Stimulated activated CD8-positive, alpha-beta memory T cell treated with anti-CD3 and anti-CD28 coated beads, Interleukin-12 subunit alpha, Interleukin-12 subunit beta, amount 100 ng/mL, for 4 hours (primary cell): ENCODE data around the gene MYEOV.

Source experiments
- DNase-seq: peaks from one replicate; pipeline ENCODE4 v3.0.0-alpha.2; 2020; ENCODE audit warnings: low read depth

Gene MYEOV

DNA sequence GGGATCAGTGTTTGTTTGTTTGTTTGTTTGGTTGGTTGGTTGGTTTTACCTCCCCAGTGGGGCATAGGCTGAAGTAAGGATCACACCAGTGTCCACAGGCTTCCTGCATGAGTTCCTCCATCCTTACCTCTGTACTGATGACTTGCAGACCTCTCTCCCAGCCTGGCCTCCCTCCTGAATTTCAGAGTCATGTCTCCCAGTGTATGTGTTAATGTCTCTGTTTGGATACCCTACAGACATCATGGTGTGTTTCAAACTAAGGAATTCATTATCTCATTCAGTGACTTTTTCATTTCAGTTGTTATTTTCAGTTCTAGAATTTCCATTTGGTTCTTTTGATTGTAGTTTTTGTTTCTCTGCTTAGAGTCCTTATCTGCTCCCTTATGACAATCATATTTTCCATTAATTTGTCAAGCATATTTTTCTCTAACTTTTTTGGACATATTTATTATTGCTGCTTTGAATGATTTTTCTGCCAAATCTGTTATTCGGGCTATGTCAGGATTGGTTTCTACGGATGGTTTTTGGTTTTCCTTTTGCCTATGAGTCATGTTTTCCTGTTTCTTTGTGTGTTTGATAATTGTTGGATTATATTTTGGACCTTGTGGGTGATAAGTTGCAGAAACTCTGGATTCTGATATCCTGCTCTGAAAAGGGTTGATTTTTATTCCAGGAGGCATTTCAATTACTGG is 23.6 kb downstream of the MYEOV start:
- no peak for DNase-seq

DNA sequence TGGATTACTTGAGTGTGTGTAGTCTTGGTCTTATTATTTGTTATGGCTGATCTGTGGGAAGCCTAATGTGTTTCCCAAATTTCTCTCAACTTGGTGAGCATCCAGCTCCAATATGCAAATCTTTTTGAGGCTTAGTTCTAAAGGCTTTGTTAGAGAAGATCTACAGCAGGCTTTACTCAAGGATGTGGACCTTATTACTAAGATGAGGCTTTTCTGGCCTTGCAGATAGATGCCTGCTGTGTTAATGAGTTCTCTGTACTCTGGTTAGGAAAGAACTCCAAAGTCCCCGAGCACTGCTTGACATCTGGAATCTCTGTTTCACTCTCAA is 24.1 kb downstream of the MYEOV start:
- DNase-seq: no peak

DNA sequence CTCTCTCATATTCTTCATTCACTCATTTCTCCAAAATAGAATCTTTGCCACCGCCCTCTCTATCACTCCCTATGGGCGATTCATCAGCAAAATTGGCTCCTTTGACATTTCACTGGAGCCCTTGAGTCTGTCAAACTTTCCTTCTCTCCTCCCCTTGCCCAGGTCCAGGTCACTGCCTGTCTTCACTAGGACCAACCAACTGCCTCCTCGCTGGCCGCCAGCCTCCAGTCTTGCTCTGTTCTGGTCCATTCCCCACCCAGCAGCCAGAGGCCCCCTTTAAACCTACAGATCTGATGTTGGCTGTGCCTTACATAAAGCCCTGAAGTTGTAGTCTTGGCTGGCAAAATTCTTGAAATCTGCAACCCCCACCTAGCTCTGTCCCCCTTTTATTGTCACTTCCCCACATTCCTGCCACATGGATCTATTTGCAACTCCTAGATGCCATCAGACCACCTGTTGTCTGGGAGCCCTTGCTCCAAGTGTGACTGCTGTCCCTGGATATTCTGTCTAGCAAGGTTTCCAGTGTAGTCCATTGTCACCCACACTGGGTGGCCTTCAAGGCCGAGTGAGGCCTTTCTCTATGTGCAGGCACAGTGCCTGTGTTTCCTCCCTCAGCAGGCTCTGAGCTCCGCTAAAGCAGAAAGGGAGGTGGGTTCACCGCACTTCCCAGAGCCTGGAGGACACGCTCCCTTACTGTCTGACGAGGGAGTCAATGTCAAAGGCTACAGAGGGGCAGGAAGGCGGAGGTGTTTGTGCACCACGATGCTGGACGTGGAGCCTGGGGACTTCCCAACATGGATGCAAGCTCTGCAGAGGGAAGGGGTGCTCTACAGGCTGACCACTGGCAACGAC is 25.5 kb downstream of the MYEOV start:
- DNase-seq: no peak

DNA sequence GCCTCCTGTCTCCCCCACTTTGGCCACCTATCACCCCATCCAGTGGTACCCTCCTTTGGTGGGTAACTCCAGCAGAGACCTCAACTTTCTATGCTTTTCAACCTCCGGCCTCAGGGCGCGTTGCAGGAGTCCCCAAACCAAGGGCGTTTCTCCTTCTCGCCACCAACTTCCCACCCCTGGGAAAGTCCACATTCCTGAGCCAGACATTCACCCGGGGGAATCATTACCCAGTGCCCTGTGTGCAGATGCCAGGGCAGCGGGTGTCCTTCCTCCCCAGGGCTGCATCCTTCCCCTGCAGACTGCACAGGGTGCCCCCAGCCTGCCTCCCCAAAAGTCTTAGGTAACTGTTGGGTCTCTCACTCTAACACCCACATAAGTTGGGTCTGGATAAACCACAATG is 26.4 kb downstream of the MYEOV start:
- DNase-seq: no peak

DNA sequence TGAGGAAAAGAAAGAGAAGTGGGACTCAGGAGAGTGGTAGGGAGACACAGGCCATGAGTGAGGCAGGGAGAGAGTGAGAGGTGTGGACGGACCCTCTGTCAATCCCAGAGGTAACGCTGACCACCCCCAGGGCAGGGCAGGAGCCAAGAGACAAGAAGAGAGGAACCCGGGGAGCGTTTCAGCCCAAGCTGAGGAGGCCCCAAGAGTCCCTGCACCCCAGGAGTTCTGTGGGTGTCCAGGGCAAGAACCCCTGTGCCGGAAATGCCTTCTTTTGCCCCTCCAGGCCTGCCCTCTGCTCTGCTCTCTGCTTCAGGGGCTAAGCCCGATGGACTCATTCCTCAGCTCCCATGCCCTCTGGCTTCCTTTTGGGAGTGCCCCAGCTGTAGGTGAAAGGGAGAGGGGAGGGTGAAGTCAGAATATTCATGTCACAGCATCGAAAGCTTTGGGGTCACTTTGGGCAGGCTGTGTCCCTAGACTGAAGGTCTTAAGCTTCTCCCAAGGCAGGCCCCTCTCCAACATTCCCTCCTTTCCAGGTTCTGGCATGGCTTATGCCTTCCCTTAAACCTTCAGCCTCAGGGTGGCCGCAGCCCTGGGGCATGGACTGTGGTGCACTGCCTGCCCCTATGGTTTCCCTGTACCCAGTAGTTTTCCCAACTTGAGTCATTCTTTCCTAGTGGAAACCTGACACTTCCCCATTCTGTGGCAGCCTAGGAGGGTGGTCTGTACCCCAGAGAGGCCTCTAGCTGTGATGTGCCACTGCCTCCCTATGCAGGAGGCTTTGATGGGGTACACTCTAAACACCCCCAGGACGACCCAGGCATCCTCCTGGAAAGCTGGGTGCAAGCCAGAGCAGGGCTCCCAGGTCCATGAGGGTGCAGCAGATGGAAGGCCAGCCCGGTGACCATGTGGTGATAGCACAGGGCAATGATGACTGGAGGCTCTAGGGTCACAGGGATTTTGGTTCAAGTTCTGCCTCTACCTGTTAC is 27.1 kb downstream of the MYEOV start:
- no peak for DNase-seq

DNA sequence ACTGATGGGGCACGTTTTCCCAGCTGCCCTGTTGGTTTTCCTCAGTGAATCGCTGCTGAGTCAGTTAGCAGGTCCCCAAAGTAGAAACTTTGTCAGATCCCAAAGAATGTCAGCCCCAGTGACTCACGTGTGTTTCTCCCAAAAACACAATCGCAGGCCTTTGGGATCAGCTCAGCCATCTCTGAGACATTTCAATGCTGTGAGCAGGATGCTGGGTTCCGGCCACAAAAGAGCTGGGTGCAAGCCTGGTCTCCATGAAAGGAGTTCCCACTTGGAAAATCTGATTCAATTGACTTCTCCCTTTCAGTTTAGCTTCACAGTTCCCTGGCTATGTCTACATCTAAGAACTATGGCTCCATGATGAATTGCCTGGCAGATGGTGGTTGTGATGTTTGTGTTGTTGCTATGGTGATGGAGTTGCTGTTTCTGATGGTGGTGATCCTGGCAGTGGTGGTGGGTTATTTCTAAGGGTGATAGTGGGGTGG is 28.0 kb downstream of the MYEOV start:
- DNase-seq: no peak

DNA sequence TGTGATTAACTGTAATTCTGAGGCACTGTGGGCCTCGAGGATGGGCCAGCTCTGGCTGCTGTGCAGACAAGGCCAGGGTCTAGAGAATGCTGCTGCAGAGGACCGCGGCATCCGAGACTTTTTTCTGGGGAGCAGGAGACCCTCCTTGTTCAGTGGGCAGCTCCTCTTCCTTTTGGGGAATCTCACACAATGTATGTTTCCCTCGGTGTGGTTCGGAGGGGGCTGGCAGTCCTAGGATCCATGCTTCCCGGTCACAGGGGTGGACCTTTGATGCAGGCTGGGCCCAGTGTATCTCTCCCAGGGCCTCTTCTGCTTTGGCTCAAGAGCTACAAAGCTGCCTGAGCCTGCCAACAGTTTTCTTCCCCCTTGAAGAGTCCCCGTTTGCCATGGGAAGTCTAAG is 31.5 kb downstream of the MYEOV start:
- DNase-seq: no peak

DNA sequence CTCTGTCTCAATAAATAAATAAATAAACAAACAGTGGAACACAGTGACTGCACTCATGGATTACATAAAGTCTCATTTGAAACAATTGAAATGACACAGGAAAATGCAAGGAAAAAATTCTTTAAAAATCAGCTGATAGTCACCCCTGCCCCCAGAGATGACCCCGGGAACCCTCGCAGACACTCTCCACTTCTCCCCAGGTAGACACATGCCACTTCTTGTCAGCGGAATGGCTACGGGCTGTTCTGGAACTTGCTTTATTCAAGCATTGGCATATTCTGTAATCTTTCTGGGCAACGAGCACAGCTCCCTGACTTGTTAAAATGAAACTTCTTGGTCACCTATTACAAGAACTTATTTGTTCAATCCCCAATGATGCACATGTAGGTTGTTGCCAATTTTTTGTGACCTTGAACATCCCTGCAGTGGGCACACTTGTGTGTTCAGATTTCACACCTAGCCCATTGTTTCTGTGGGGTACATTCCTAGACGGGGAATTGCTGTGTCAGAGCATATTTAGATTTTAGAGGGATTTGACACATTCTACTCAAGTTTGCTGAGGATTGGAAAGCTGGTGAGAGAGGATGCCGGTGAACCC is 32.8 kb downstream of the MYEOV start:
- no peak for DNase-seq

DNA sequence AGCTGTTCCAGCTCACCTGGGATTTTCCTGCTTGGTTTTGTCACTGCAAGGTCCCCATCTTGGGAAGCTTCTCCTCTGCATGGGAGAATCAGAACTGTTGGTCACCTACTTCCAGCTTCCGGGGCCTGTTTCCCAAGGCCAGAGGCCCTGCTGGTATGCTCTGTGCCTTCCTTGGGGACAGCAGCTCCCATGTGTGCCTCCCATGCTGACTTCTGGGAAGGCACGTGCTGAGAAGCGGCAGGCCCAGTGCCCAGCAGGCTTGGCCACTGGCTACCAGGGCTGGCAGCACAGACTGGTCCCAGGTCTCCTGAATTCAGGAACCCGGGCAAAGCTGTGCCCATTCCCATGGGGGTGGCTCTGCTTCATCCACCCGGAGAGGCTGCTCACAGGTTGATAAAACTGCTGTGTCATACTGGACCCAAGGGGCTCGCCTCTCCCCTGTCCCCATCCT is 33.8 kb downstream of the MYEOV start:
- DNase-seq: no peak

DNA sequence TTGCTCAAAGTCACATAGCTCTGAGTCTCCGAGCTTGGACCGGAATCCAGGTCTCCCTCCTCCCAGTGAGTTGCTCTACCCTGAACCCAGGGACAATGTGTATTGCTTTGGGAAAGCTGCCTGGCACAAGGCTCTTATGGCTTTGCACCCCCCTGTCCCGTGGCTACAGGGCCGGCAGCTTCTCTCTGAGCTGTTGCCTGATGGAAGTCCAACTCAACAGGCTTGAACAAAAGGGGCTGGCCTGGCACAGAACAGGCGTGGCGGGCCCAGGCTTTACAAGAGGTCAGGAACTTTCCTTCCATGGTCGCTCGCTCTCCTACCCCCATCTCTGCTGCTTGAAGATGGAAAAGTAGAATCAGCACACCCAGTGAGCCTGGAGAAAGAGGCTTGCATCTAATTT is 34.3 kb downstream of the MYEOV start:
- DNase-seq: no peak

DNA sequence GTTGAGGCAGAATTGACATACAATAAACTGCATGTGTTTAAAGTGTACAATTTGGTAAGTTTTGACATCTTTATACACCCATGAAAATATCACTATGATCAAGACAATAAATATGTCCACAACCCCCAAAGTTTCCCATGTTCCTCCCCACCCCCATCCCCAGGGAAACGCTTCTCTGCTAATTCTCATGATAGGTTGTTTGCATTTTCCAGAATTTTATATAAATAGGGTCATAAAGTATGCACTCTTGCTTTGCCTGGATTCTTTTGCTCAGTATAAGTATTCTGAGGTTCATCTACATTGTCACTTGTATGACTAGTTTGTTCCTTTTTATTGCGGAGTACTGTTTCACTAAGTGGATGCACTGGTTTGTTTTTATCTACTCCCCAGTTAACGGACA is 35.6 kb downstream of the MYEOV start:
- no peak for DNase-seq

DNA sequence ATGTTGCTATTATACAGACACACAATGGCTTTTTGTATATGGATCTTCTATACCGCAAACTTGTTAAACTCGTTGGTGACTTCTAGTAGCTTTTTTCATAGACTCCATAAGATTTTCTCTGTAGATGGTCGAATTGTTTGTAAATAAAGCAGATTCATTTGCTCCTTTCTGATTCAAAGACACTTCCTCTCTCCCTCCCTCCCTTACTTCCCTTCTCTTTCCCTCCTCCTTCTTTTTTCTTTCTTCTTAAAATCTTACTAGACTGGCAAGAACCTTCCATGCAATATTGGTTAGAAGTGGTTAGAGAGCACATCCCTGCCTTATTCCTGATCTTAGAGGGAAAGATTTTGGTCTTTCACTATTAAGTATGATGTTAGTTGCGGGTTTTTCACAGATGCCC is 36.4 kb downstream of the MYEOV start:
- no peak for DNase-seq

DNA sequence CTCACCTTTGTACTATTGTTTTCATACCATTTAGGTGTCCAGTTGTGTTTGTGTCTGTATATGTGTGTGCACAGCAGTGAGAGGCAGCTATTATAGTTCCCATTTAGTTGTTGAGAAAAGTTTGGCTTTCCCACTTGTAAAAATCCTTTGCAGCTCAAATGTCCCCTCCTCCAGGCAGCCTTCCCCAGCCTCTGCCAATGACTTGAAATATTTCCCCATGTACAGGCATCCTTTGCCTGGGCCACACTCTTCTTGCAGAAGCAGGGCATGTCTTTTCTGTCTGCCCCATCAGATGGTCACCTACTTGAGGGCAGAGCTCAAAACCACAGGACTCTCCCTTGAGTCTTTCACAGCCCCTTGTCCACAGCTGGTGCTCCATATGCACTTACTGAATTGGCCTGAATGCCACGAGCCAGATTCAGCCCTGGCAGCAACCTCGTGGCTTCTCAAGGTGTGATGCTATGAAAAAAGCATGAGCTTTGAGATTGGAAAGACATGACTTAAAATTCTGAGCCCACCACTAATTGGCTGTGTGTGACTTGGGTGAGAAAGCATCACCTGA is 39.3 kb downstream of the MYEOV start:
- no peak for DNase-seq

DNA sequence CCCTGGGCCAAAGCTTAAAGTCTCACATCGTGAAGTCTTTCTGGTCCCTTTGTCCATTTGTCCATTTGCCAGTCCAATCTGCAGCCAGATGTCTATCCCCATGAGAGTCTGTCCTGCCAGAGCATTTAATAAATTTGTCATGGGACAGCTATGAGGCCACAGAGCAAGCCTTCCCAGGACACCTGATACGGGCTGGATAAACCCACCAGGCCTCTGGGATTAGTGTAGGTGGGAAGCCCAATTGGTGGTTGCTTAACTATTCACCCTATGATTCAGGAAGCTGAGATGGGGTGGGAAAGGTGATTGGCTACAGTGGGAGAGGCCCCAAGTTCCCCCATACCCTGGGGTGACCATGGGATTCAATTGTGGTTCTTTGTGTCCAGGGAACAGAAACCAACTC is 39.9 kb downstream of the MYEOV start:
- DNase-seq: no peak

DNA sequence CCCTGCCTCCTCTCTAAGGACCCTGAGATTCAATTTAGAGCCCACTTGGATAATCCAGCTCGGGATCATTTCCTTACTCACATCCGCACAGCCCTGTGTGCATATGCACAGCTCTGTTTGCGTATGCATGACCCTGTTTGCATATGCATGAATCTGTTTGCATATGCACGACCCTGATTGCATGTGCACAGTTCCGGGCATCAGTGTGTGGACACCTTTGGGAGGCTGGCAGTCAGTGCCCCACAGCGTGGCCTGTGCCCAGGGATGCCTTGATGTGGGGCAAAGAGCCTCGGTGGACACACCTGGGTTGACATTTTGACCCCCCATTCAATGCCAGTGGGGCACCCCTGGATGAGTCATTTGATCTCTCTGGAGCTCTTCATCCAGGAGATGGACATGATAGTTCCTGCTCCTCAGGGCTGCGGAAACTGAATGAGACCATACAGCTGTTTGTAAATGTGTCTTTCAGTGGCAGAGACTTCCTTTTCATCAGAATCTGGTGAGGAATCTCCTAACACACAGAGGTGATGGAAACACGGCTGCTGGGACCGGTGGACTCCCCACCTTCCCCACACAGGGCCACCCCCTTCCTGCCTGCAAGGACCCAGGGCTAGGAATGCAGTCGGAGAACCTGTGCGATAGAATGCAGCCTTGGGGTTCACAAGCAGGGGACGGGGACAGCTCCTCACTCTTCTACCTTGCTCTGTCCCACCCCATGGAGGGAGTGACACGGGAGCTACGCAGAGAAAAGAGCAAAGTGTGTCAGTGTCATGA is 41.2 kb downstream of the MYEOV start:
- no peak for DNase-seq

DNA sequence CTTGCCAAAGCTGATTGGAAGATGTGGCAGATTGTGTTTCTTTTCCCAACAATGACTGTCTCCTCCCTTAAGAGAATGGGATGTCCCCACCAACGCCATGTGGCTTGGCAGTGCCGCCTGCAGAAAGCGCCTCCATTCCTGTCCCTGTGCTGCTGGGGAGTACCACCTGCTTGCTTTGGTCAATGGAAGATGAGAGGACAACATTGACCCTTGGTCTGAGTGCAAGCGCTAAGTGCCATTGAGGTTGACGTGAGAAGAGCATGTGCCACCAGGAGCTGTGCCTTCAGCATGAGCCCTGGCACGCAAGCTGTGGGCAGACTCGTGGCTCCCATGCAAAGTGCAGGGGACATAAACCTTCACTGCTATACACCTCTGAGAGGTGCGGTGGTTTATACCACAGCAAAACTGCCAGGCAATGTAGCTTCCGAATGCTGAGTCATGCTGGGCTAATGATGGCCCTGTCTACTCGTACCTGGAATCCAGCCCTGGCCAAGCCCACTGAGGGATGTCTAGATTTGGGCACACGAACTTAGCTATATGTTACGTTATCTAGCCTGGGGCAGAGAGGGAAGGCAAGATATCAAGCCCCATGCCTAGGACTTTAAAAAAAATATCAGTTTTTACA is 41.9 kb downstream of the MYEOV start:
- DNase-seq: no peak

DNA sequence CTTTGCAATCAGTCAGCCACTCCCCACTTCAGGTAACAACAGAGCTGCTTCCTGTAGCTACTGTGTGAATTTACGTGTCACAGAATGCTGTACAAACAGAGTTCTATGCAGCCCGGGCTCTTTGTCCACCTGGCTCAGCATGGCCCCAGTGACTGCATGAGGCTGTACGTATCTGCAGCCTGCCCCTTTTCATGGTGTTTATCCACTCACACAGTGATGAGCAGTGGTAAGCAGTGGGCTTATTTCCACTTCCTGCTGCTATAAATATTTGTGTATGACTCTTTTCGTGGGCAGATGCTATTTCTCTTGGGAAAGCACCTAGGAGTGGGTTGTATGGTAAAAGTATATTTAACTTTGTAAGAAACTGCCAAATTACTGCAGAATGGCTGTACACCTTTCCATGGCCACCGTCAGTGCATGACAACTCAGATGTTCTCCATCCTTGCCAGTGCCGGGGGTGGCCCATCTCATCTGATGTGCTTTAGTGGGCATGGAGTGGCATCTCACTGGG is 43.3 kb downstream of the MYEOV start:
- no peak for DNase-seq

DNA sequence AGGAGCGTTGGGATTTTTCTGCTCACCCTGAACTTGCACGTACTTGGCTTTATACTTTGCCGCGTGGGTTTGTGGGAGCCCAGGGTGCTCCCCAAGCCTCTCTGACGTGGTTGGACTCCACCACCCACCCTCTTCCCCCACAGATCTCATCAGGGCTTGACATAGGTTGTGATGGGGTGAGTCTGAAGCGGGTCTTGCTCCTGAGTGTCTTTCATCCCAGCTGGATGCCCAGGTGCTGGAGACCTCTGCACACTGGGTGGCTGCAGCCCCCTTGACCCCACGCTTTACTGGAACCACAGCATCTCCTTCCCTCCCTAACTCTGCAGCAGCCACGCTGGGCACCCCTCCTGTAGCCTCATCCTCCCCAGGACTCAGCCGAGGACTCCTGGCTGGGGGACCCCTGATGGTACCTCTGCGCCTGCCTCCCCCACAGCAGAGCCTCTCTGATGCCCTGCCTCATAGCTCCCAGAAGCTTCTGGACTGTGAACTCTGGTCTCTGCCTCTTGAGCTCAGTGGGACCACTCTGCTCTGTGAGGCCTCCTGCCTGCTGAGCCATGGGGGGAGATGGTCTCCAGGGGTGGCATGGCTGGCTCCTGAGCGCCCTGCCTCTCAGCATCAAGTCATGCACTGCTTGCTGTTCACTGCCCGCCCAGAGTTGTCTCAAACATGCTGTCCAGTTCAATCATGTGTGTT is 45.2 kb downstream of the MYEOV start:
- DNase-seq: no peak

DNA sequence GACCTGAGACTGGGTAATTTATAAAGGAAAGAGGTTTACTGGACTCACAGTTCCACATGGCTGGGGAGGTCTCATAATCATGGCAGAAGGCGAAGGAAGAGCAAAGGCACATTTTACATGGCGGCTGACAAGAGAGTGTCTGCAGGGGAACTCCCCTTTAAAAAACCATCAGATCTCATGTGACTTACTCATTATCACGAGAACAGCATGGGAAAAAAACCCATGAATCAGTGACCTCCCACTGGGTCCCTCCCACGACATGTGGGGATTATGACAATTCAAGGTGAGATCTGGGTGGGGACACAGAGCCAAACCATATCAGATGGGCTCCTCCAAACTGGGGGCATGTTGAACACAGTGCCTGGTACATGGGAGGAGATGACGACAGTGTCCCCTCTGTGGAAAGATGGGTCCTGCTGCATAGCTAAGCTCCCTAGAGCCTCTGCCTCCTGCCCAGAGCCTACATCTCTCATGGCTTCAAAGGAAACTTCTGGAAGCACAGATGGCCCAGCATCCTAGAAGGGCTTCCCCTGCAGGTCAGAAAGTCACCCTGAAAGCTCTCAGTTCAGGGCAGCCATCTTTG is 46.1 kb downstream of the MYEOV start:
- no peak for DNase-seq
